ENCODE data around the gene SRPRB.

The SRPRB gene

DNA sequence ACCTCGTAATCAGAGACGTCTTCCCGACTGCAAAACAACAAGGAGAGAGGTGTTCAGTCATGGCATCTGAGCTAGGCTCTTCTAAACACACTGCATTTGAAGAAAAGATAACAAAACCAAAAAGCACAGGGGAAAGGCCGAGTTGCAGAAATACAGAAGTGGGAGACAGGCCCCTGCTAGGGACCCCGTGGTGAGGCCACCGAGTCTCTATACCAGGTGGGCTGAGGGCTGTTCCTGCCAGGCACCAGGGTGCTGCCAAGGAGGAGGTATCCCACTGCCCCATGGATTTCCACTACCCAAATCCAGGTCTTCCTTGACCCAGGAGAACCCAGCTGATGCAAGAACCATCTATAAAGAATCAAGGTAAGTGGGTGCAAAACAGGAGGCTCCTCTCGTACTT, 59.0 kb downstream of the SRPRB start:
- no peak for DNase-seq (ENCODE audit: extremely low read depth in 1 of 2, low read depth in 1 of 2)

DNA sequence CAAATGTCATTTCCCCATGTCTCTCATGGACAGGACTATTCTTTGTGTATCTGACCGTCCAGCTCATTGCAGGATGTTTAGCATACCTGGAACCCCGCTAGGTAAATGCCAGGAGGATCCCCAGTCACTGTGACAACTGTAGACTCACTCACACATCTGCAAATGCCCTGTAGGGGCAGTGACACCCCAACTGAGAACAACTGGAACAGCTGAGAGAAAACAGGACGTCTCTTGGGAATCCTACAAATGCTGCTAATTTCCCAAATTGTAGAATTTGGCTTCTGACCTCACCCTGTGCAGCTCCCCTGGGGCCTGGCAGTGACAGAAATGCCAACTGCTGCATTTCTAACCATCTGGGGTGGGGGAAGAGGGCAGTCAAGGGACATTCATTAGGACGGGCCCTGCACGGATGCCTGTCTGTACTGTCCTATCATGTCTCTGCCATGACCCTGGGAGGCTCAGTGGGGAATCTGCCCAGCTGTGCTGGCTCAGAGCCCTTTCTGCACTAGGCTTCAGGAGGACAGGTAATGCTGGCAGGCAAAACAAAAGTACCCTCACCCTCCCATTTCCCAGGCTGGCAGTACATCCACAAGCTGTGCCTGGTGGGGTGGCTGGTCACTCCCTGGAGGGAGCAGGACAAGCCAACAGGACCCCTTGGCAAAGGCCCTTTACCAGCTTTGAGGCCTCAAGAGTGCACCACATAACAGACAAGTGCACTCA, 59.7 kb downstream of the SRPRB start:
- no peak for DNase-seq (ENCODE audit: extremely low read depth in 1 of 2, low read depth in 1 of 2)

DNA sequence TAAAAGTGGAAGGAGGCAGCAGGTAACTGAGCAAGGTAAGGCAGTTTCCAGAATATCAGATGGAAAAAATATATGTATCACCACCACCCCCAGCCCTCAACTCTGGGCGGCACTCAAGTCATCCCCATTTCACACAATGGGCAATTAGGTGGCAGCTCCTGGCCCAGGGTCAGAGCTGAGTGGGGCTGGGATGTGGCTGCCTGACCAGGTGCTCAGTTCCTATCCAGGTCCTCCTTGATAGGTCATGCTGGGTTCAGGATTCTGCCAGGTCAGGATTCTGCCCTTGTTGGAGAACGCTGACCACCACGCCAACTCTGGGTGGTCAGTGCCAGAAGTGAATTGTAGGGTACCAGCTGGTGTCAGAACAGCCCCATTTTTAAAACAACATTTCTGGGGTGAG, 60.5 kb downstream of the SRPRB start:
- no peak for DNase-seq (ENCODE audit: extremely low read depth in 1 of 2, low read depth in 1 of 2)

DNA sequence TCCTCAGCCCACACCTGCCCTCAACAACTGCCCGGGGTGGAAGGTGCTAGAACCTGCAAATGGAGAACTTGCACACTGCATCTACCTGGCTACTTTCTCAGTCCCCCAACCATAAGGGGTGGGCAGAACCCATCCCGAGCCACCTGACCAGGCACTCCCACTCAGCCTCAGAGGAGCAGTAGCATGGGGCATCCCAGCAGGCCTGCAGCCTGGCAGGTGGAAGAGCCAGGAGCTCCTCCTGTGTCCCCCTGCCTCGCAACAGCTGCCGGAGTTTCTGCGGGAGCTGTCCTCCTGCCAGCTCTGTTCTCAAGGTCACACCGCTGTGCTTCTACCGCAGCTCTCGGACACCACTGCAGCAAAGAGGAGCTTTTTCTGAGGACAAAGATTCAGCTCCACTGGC, 62.6 kb downstream of the SRPRB start:
- DNase-seq (ENCODE audit: extremely low read depth in 1 of 2, low read depth in 1 of 2) = no peak

DNA sequence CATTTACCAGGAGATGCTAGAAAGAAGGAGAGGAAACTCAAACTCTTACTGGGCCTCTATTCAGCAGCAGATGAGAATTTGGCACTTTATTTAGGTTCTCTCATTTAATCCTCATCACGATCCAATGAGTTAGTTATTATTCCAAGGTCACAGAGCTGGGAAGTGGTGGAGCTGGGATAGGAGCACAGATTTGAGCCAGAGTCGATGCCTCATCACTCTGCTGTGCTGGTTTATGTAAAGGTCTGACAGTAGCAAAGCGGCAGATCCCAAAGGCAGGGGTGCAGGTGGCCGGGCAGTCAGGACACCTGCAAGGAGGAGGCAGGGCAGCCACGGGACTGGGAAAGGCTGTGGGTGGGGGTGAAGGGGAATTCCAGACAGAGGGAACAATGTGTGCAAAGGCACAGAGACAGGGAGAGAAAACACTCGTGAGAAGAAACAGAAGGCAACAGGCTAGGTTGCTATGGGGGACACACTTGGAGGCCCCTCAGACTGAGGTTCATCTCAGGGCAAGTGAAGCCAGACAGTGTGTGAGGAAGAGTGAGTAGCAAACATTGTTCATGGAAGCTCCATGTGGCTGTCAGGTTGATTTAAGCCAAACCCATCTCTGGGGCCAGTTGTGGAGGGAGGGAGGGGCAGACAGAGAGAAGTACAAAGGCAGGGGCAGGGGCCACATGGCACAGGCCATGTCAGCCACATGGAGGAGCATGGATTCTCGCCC, 63.3 kb downstream of the SRPRB start:
- DNase-seq (ENCODE audit: extremely low read depth in 1 of 2, low read depth in 1 of 2) = no peak

DNA sequence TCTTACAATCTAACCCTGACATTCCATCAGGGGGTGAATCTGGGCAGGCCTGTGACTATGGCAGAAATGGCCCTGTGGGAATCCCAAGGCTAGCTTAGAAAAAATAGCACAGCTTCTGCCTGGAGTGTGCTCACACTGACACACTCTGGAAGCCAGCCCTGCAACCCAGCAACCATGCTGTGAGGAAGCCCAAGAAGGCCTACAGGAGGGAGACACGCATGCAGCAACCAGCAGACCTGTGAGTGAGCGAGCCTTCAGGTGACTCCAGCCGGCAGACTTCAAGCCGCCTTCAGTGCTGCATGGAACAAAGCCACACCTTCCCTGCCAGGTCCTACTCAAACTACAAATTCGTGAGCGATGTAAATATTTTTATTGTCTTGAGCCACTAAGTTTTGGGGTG, 64.0 kb downstream of the SRPRB start:
- DNase-seq (ENCODE audit: extremely low read depth in 1 of 2, low read depth in 1 of 2) = no peak

DNA sequence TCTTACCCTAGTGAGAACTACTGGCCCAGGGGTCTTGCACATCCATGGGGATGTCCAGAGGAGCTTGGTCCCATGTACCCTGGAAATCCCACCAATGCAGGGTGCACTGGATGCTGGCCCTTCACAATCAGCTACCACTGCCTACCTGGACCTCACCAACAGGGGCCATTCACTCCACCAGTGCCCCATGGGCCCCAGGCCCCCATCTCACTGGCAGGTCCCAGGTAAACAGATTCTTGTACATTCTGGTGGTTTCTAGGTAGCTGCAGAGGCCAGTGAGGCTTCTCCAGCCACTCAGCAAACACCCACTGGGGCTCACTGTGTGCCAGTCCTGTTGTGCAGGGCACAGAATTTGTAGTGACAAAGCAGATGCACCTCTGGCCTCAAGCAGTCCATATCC, 65.2 kb downstream of the SRPRB start:
- no peak for DNase-seq (ENCODE audit: extremely low read depth in 1 of 2, low read depth in 1 of 2)

Data from stimulated activated CD8-positive, alpha-beta memory T cell treated with anti-CD3 and anti-CD28 coated beads, Interleukin-7, amount 100 ng/mL, for 48 hours (primary cell).